ENCODE measurements around the gene M1AP. TPM values are rescaled to one million over a fixed set of nuclear protein-coding genes. Genes with fewer than 3 reads are reported as not detected.

M1AP gene
- total RNA-seq, 1 donor from 2014 or later: 1.4 TPM

DNA sequence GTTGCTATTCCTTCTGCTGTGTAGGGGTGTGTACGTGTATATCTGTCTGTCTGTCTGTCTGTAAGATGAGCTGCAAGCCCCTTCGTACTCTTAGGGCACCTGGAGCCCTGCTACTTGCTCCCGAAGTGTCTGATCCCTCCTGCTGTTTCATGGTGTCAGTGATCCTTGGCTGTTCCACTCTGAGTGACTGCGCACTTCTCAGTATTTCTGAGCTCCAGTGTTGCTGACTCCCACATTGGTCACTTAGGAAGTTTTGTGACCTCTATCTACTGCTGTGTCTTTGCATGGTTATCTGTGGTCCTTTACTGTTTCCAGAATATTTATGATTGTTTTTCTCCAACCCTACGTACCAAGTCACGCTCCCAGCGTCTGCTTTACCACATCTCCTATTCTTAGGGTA is 22.1 kb upstream of the M1AP start:
- TF ChIP-seq, protein P1, sequence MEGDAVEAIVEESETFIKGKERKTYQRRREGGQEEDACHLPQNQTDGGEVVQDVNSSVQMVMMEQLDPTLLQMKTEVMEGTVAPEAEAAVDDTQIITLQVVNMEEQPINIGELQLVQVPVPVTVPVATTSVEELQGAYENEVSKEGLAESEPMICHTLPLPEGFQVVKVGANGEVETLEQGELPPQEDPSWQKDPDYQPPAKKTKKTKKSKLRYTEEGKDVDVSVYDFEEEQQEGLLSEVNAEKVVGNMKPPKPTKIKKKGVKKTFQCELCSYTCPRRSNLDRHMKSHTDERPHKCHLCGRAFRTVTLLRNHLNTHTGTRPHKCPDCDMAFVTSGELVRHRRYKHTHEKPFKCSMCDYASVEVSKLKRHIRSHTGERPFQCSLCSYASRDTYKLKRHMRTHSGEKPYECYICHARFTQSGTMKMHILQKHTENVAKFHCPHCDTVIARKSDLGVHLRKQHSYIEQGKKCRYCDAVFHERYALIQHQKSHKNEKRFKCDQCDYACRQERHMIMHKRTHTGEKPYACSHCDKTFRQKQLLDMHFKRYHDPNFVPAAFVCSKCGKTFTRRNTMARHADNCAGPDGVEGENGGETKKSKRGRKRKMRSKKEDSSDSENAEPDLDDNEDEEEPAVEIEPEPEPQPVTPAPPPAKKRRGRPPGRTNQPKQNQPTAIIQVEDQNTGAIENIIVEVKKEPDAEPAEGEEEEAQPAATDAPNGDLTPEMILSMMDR (IDR thresholded peaks at IDR 0.05): no peak
- ATAC-seq: no peak
- H3K36me3 ChIP-seq: peaks cover 10% of the 10 kb centered on the region
- no peaks in the 10 kb centered on the region for H3K27me3 ChIP-seq
- no peaks in the 10 kb centered on the region for H3K4me1 ChIP-seq
- H3K27ac ChIP-seq: no peak overlapping the region
- no peak overlapping the region for H3K4me3 ChIP-seq
- DNase-seq: no peak
- no peaks in the 10 kb centered on the region for H3K9me3 ChIP-seq
- intact Hi-C loops (cut with DNase I): no loop called here

DNA sequence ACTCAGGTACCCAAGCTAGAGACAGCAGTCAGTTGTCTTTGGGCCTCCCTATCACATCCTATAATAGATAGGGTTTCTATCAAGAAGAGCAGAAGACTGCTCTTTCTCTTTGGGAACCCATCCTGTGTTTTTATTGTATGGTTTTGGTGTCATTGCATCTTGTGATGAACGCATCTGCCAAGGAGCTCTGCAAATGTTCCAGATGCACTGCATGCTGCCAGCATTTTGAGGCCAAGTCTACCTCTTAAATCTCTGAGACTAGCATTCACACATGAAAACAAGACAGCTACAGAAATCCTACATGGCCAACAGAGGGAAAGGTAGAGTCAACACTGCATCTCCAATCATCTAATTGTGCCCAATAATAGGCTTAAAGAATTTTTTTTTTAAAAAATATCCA is 20.0 kb upstream of the M1AP start:
- no peaks in the 10 kb centered on the region for H3K4me1 ChIP-seq
- no peak for ATAC-seq
- TF ChIP-seq, protein P1 (IDR thresholded peaks at IDR 0.05): no peak
- H3K27ac ChIP-seq: no peak overlapping the region
- intact Hi-C loops (cut with DNase I): no loop called here
- H3K36me3 ChIP-seq: no peaks in the 10 kb centered on the region
- H3K4me3 ChIP-seq: no peak overlapping the region
- no peaks in the 10 kb centered on the region for H3K27me3 ChIP-seq
- no peak for DNase-seq
- no peaks in the 10 kb centered on the region for H3K9me3 ChIP-seq

DNA sequence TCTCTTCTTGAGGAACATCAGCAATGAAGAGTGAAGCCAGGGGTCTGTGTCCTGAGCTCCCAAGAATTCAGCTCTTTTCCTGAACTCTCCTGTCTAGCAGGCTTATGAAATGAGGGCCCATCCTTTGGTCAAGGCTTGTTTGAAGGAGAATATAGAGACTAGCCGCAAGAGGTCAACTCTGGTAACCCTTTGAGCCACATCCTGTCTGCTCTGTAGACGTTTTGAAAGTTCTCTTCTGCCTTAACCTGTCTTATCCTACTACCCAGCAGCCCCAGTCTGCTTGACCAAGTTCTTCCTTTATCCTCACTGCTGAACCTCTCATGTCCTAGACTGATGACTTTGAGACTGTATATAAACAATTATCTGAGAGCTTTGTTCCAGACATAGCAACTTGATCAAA is 11.3 kb upstream of the M1AP start:
- Histone ChIP-seq H3K27ac (no peak overlapping the region), H3K36me3 (no peaks in the 10 kb centered on the region), H3K4me3 (no peak overlapping the region), H3K9me3 (no peaks in the 10 kb centered on the region), H3K27me3 (peaks cover 3% of the 10 kb centered on the region), H3K4me1 (peaks cover 8% of the 10 kb centered on the region)
- ATAC-seq: no peak
- DNase-seq: no peak
- TF ChIP-seq, protein P1 (IDR thresholded peaks at IDR 0.05): no peak
- intact Hi-C loops (cut with DNase I): no loop called here

DNA sequence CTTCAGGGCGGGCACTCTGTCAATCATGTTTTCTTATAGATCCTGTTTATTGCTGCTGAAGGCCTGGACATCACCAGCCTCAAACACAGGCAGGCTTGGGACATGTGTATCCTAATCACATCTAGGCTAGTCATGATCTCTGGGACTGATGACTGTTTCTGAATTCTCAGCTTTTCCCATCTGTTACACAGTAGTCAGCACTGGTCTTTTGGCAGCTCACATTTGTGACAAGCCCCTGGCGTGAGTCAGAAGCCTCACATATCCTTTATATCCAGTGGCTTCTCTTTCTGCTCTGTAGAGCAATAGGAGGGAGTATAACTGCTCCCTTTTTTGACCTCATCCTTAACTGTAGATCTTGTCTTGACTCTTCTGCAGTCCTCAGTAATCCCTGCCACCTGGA is 10.4 kb upstream of the M1AP start:
- Histone ChIP-seq H3K36me3 (no peaks in the 10 kb centered on the region), H3K9me3 (no peaks in the 10 kb centered on the region), H3K27me3 (peaks cover 3% of the 10 kb centered on the region), H3K27ac (no peak overlapping the region), H3K4me3 (no peak overlapping the region), H3K4me1 (peaks cover 8% of the 10 kb centered on the region)
- DNase-seq (no peak), ATAC-seq (no peak)
- TF ChIP-seq, protein P1 (IDR thresholded peaks at IDR 0.05): no peak
- intact Hi-C loops (cut with DNase I): no loop called here

DNA sequence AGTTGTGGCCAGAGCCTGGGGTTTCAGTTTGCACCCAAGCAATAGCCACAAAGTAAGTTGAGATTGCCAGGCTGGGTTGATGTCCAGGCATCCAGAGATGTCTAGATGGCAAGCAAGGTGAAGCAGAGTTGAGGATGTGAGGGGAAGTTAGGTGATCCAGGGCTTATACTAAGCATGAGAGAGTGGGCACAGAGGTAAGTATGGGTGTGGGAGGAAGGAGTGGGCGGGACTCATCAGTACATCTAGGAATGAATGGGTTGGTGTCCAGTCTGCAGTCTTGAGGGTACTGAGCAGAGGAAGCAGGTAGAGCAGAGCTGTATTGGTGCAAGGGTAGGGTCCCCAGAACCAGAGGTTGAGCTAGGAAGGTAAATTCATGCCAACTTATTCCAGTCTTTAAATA is 7.4 kb upstream of the M1AP start:
- H3K4me3 ChIP-seq: no peak overlapping the region
- no peak overlapping the region for H3K27ac ChIP-seq
- ATAC-seq (no peak), DNase-seq (no peak)
- no peaks in the 10 kb centered on the region for H3K36me3 ChIP-seq
- H3K4me1 ChIP-seq: peaks cover 8% of the 10 kb centered on the region
- TF ChIP-seq, protein P1 (IDR thresholded peaks at IDR 0.05): no peak
- no peaks in the 10 kb centered on the region for H3K9me3 ChIP-seq
- H3K27me3 ChIP-seq: peaks cover 3% of the 10 kb centered on the region
- intact Hi-C loops (cut with DNase I): no loop called here
